ENCODE data around the gene STXBP2.

Gene STXBP2

DNA sequence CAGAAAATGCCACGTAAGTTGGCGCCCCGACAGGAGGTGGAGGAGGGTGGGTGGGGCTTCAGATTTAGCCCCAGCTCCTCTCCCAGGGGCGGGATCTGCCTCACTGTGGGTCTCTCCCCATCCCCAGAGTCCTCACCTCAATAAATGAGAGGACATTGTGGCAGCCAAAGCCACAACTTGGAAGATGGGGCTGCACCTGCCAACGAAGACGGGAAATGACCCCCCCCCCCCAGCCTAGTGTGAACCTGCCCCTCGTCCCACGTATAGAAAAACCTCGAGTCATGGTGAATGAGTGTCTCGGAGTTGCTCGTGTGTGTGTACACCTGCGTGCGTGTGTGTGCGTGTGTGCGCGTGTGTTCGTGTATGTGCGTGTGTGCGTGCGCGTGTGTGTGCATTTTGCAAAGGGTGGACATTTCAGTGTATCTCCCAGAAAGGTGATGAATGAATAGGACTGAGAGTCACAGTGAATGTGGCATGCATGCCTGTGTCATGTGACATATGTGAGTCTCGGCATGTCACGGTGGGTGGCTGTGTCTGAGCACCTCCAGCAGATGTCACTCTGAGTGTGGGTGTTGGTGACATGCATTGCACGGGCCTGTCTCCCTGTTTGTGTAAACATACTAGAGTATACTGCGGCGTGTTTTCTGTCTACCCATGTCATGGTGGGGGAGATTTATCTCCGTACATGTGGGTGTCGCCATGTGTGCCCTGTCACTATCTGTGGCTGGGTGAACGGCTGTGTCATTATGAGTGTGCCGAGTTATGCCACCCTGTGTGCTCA, 42.3 kb downstream of the STXBP2 start:
- no peak overlapping the region for H3K4me2 ChIP-seq (ENCODE audit: low read depth, low read length, poor library complexity, severe bottlenecking)
- H3K9me3 ChIP-seq (ENCODE audit: insufficient read depth, low read length) = no peaks in the 10 kb centered on the region
- no peak overlapping the region for H3K9ac ChIP-seq (ENCODE audit: low read length)
- H3F3A ChIP-seq (ENCODE audit: insufficient read depth) = no peaks in the 10 kb centered on the region
- no peak for TF ChIP-seq EZH2phosphoT487 (conservative IDR thresholded peaks at IDR 0.05; ENCODE audit: low read length)
- TF ChIP-seq, protein P1, sequence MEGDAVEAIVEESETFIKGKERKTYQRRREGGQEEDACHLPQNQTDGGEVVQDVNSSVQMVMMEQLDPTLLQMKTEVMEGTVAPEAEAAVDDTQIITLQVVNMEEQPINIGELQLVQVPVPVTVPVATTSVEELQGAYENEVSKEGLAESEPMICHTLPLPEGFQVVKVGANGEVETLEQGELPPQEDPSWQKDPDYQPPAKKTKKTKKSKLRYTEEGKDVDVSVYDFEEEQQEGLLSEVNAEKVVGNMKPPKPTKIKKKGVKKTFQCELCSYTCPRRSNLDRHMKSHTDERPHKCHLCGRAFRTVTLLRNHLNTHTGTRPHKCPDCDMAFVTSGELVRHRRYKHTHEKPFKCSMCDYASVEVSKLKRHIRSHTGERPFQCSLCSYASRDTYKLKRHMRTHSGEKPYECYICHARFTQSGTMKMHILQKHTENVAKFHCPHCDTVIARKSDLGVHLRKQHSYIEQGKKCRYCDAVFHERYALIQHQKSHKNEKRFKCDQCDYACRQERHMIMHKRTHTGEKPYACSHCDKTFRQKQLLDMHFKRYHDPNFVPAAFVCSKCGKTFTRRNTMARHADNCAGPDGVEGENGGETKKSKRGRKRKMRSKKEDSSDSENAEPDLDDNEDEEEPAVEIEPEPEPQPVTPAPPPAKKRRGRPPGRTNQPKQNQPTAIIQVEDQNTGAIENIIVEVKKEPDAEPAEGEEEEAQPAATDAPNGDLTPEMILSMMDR (IDR thresholded peaks at IDR 0.05; ENCODE audit: insufficient read depth, low read length, poor library complexity, severe bottlenecking) = peak; percentile 37
- no peaks in the 10 kb centered on the region for H3K36me3 ChIP-seq (ENCODE audit: low read length)
- no peaks in the 10 kb centered on the region for H4K20me1 ChIP-seq (ENCODE audit: low read depth, low read length)
- H3K79me2 ChIP-seq (ENCODE audit: insufficient read depth, low read length) = 0 out of 2 replicates have a peak, but pooled peaks cover 6% of the 10 kb centered on the region
- no peaks in the 10 kb centered on the region for H3K9me2 ChIP-seq (replicated peaks; ENCODE audit: insufficient read depth, low read length)
- H3K27me3 ChIP-seq (ENCODE audit: low read length) = no peaks in the 10 kb centered on the region
- H3K27ac ChIP-seq (ENCODE audit: low read depth, low read length) = no peak overlapping the region
- no peak overlapping the region for H3K4me3 ChIP-seq (ENCODE audit: insufficient read depth, low read length, poor library complexity, severe bottlenecking)
- no peak overlapping the region for H2AFZ ChIP-seq (ENCODE audit: low read depth, low read length, severe bottlenecking)

DNA sequence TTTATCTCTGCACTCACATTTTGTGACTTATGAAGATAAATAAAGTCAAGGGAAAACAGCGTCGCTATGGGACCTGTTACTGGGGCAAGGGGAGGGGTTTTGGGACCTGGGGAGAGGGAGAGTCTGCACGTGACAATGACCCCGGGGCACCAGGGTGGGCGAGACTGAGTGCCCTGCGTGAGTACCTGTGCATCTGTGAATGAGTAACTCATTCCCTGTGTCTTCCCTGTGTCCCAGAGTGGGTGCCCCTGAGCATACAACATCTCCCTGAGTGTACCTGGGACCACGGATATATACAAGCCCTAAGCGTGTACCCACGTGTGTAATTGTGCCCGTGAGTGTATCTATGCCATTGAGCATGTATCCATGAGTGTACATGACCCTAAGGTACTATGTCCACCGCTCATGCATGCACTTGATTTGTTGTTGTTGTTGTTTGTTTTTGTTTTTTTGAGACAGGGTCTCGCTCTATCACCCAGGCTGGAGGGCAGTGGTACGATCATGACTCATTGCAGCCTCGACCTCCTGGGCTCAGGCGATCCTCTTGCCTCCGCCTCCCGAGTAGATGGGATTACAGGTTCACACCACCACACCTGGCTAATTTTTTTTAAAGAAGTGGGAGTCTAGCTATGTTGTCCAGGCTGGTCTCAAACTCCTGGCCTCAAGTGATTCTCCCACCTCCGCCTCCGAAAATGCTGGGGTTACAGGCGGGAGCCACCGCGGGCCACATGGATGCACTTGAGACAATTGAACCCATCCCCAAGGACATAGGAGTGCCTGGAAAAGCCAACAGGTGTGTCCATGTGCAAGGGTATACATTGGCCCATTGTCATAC, 43.1 kb downstream of the STXBP2 start:
- H4K20me1 ChIP-seq (ENCODE audit: low read depth, low read length) = no peaks in the 10 kb centered on the region
- no peaks in the 10 kb centered on the region for H3K9me3 ChIP-seq (ENCODE audit: insufficient read depth, low read length)
- H3K27ac ChIP-seq (ENCODE audit: low read depth, low read length) = no peak overlapping the region
- peak overlapping the region; percentile 90 for H2AFZ ChIP-seq (ENCODE audit: low read depth, low read length, severe bottlenecking)
- no peaks in the 10 kb centered on the region for H3F3A ChIP-seq (ENCODE audit: insufficient read depth)
- H3K27me3 ChIP-seq (ENCODE audit: low read length) = no peaks in the 10 kb centered on the region
- no peaks in the 10 kb centered on the region for H3K9me2 ChIP-seq (replicated peaks; ENCODE audit: insufficient read depth, low read length)
- TF ChIP-seq EZH2phosphoT487 (conservative IDR thresholded peaks at IDR 0.05; ENCODE audit: low read length) = no peak
- TF ChIP-seq, protein P1 (IDR thresholded peaks at IDR 0.05; ENCODE audit: insufficient read depth, low read length, poor library complexity, severe bottlenecking) = no peak
- H3K4me3 ChIP-seq (ENCODE audit: insufficient read depth, low read length, poor library complexity, severe bottlenecking) = peak overlapping the region; percentile 38
- no peaks in the 10 kb centered on the region for H3K36me3 ChIP-seq (ENCODE audit: low read length)
- H3K9ac ChIP-seq (ENCODE audit: low read length) = peak overlapping the region; percentile 93
- 0 out of 2 replicates have a peak, but pooled peaks cover 6% of the 10 kb centered on the region for H3K79me2 ChIP-seq (ENCODE audit: insufficient read depth, low read length)
- H3K4me2 ChIP-seq (ENCODE audit: low read depth, low read length, poor library complexity, severe bottlenecking) = peak overlapping the region; percentile 76

DNA sequence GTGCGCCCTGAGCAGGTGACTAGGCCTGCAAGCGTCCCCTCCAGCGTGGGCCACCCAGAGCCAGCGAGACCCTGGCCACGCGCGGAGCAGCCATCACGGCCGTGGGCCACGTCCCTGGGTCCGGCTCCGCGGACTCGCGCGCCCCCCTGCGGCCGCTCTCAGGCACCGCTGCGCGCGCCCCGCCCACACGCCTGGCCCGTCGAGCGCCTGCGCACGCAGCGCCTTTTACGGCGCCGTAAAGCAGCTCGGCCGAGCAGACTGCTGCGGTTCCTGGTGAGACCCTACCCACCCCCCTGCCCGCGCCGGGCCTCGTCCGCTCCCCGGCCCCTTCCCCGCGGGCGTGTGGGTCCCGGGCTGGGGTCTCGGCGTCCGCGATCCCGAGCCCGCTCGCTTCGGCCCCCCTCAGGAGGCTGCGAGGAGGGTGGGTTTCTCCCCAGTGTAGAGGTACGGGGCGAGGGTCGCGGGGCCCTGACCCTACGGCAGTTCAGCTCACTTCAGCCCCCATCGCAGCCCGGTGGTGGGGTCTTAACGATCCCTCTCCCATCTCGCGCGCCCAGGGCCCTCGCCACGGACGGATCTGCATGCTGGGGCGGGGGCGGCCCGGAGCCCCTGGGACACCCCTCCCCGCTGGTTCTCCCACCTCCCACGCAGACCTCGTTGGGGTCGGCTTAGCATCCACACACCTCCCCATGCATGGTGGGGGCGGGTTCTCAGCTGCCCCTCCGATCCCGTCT, 43.9 kb downstream of the STXBP2 start, which contains the start of gene TRAPPC5:
Gene TRAPPC5, plus strand, starts transcription at position 228 of the 734 bp plus-strand sequence. CDS start 1,421 bp downstream, outside the sequence.
- H4K20me1 ChIP-seq (ENCODE audit: low read depth, low read length) = no peaks in the 10 kb centered on the region; the same call in 1 of the 2 replicates
- H2AFZ ChIP-seq (ENCODE audit: low read depth, low read length, severe bottlenecking) = peak within 1 kb of the TSS; percentile 90
- H3K27ac ChIP-seq (ENCODE audit: low read depth, low read length) = 0 out of 2 replicates have a peak within 1 kb of the TSS, but pooled peaks have one; percentile 34
- no peaks in the 10 kb centered on the region for H3K36me3 ChIP-seq (ENCODE audit: low read length)
- no peaks in the 10 kb centered on the region for H3K27me3 ChIP-seq (ENCODE audit: low read length)
- no peaks in the 10 kb centered on the region for H3F3A ChIP-seq (ENCODE audit: insufficient read depth)
- H3K9me3 ChIP-seq (ENCODE audit: insufficient read depth, low read length) = no peaks in the 10 kb centered on the region
- H3K79me2 ChIP-seq (ENCODE audit: insufficient read depth, low read length) = 0 out of 2 replicates have a peak, but pooled peaks cover 6% of the 10 kb centered on the region
- no peaks in the 10 kb centered on the region for H3K9me2 ChIP-seq (replicated peaks; ENCODE audit: insufficient read depth, low read length)
- peak within 1 kb of the TSS; percentile 76 for H3K4me2 ChIP-seq (ENCODE audit: low read depth, low read length, poor library complexity, severe bottlenecking)
- H3K9ac ChIP-seq (ENCODE audit: low read length) = peak within 1 kb of the TSS; percentile 93
- TF ChIP-seq EZH2phosphoT487 (conservative IDR thresholded peaks at IDR 0.05; ENCODE audit: low read length) = no peak
- TF ChIP-seq, protein P1 (IDR thresholded peaks at IDR 0.05; ENCODE audit: insufficient read depth, low read length, poor library complexity, severe bottlenecking) = peak; percentile 82
- H3K4me3 ChIP-seq (ENCODE audit: insufficient read depth, low read length, poor library complexity, severe bottlenecking) = peak within 1 kb of the TSS; percentile 92
